ENCODE data around the gene BICRA. TPM values are rescaled to one million over a fixed set of nuclear protein-coding genes. Genes with fewer than 3 reads are reported as not detected.
"Not testable (repeated sequence)": the region's sequence is repeated elsewhere in the genome, so short reads cannot be mapped to it uniquely, and the experiment has no call there.

Gene BICRA
- total RNA-seq, 1 experiment from 2014 or later, result 14.4 TPM

- POLR2A ChIA-PET (ENCODE audit: unreplicated experiment), result interaction anchor here (0.6 kb wide), 1 partner anchor 22 kb away, joined by 3 read pairs; no protein-coding TSS in a partner anchor
- Histone ChIP-seq H3K9me3 (ENCODE audit: insufficient read depth, low read depth) (no peaks in the 10 kb centered on the region), H4K20me1 (ENCODE audit: insufficient read depth) (peaks cover 35% of the 10 kb centered on the region), H3K4me2 (peak within 1 kb of the TSS; percentile 91), H3K9me2 (ENCODE audit: insufficient read depth) (peaks cover 4% of the 10 kb centered on the region; the same call in 1 of the 2 replicates), H3K4me3 (peak within 1 kb of the TSS; percentile 94), H2AFZ (peak within 1 kb of the TSS; percentile 93), H3K27me3 (ENCODE audit: insufficient read depth, low read depth) (no peaks in the 10 kb centered on the region), H3K36me3 (ENCODE audit: low read depth) (peaks cover 31% of the 10 kb centered on the region), H3K79me2 (ENCODE audit: low read depth) (peaks cover 44% of the 10 kb centered on the region), H3K27ac (peak within 1 kb of the TSS; percentile 82), H3K4me1 (replicated peaks; ENCODE audit: insufficient read depth) (peaks cover 29% of the 10 kb centered on the region), H3F3A (ENCODE audit: insufficient read depth, low read depth) (peaks cover 31% of the 10 kb centered on the region)
- CTCF ChIA-PET, result interaction anchor here (0.6 to 1.4 kb wide), 2 partner anchors 32 to 258 kb away, joined by 3 to 4 read pairs; no protein-coding TSS in a partner anchor
- peak; percentile 90 to 95 for DNase-seq
- no peak for TF ChIP-seq CTCF (conservative IDR thresholded peaks at IDR 0.05)
- no peak for TF ChIP-seq EZH2 (IDR thresholded peaks at IDR 0.05; ENCODE audit: low read depth)
- intact Hi-C loops (cut with micrococcal nuclease; ENCODE audit: unreplicated experiment), result no loop called here
- BruUV-seq (replicated peaks), result TSS peak; percentile 73
Observed at GRCh38 chr19:47745010-47745901, 136.3 kb downstream of the BICRA start, which contains the start of gene NOP53. TSS of gene NOP53 (plus strand) at chr19:47745546. CDS start at chr19:47745560, 14 bp downstream.

GRCh38 chr19:47746129-47746528 lies 137.2 kb downstream of the BICRA start:
- H3K9me2 ChIP-seq (ENCODE audit: insufficient read depth); H2AFZ ChIP-seq; DNase-seq; H3K9me3 ChIP-seq (ENCODE audit: insufficient read depth, low read depth); intact Hi-C loops (cut with micrococcal nuclease; ENCODE audit: unreplicated experiment); BruUV-seq (replicated peaks); POLR2A ChIA-PET (ENCODE audit: unreplicated experiment); H3K27me3 ChIP-seq (ENCODE audit: insufficient read depth, low read depth): not testable (repeated sequence)
- Histone ChIP-seq H3K4me3 (peak overlapping the region; percentile 94), H3K79me2 (ENCODE audit: low read depth) (peaks cover 45% of the 10 kb centered on the region), H3K4me1 (replicated peaks; ENCODE audit: insufficient read depth) (peaks cover 29% of the 10 kb centered on the region), H4K20me1 (ENCODE audit: insufficient read depth) (peaks cover 42% of the 10 kb centered on the region), H3K4me2 (peak overlapping the region; percentile 91), H3K27ac (peak overlapping the region; percentile 82; the same call in 1 of the 2 replicates), H3F3A (ENCODE audit: insufficient read depth, low read depth) (peaks cover 31% of the 10 kb centered on the region), H3K36me3 (ENCODE audit: low read depth) (peaks cover 36% of the 10 kb centered on the region)
- CTCF ChIA-PET, result interaction anchor here (0.6 kb wide), 1 partner anchor 259 kb away, joined by 3 read pairs; no protein-coding TSS in a partner anchor

GRCh38 chr19:47749326-47749725 lies 140.4 kb downstream of the BICRA start:
- peaks cover 58% of the 10 kb centered on the region for H3K36me3 ChIP-seq (ENCODE audit: low read depth)
- H3K9me2 ChIP-seq (ENCODE audit: insufficient read depth), result peaks cover 4% of the 10 kb centered on the region; the same call in 1 of the 2 replicates
- H3K4me2 ChIP-seq, result no peak overlapping the region
- POLR2A ChIA-PET (ENCODE audit: unreplicated experiment), result no interaction called here
- H3K9me3 ChIP-seq (ENCODE audit: insufficient read depth, low read depth), result no peaks in the 10 kb centered on the region
- intact Hi-C loops (cut with micrococcal nuclease; ENCODE audit: unreplicated experiment), result no loop called here
- H3K27ac ChIP-seq, result no peak overlapping the region
- H4K20me1 ChIP-seq (ENCODE audit: insufficient read depth), result peaks cover 55% of the 10 kb centered on the region
- peaks cover 17% of the 10 kb centered on the region for H3K4me1 ChIP-seq (replicated peaks; ENCODE audit: insufficient read depth)
- H3K27me3 ChIP-seq (ENCODE audit: insufficient read depth, low read depth), result no peaks in the 10 kb centered on the region
- no TSS peak for BruUV-seq (replicated peaks)
- H2AFZ ChIP-seq, result no peak overlapping the region
- no peak for DNase-seq
- TF ChIP-seq CTCF (conservative IDR thresholded peaks at IDR 0.05) (no peak), EZH2 (IDR thresholded peaks at IDR 0.05; ENCODE audit: low read depth) (no peak)
- CTCF ChIA-PET, result no interaction called here
- H3F3A ChIP-seq (ENCODE audit: insufficient read depth, low read depth), result peaks cover 17% of the 10 kb centered on the region
- peaks cover 45% of the 10 kb centered on the region for H3K79me2 ChIP-seq (ENCODE audit: low read depth)
- H3K4me3 ChIP-seq, result no peak overlapping the region
